Activated CD4-positive, alpha-beta memory T cell treated with anti-CD3 and anti-CD28 coated beads for 36 hours (primary cell): Measurements from ENCODE around the gene TEX261. TPM values are rescaled to one million over a fixed set of nuclear protein-coding genes. Genes with fewer than 3 reads are reported as not detected.

Experiments
- CTCF ChIA-PET: fragments of 350-600 bp; sonication (Branson Sonifier 250); formaldehyde crosslinking; loops from one replicate; lab custom pipeline; 2021; ENCODE audit warnings: antibody characterized with exemption, inconsistent platforms; lab: Charles Lee
- POLR2A ChIA-PET: fragments of 350-600 bp; sonication (Branson Sonifier 250); formaldehyde crosslinking; loops from one replicate; lab custom pipeline; 2021; ENCODE audit warnings: antibody characterized with exemption; lab: Charles Lee
- DNase-seq: peaks from one replicate; pipeline ENCODE4 v3.0.0-alpha.2; 2020
- H3K27ac Mint-ChIP-seq: one replicate; pipeline ENCODE4 v1.8.0; 2021; ENCODE audit warnings: mixed read lengths
- H3K27me3 Mint-ChIP-seq: one replicate; pipeline ENCODE4 v1.8.0; 2021; ENCODE audit warnings: mixed read lengths
- H3K36me3 Mint-ChIP-seq: one replicate; pipeline ENCODE4 v1.8.0; 2021; ENCODE audit warnings: mixed read lengths
- H3K4me1 Mint-ChIP-seq: one replicate; pipeline ENCODE4 v1.8.0; 2021; ENCODE audit warnings: low read depth, mixed read lengths
- H3K4me3 Mint-ChIP-seq: one replicate; pipeline ENCODE4 v1.8.0; 2021; ENCODE audit warnings: mild to moderate bottlenecking, mixed read lengths
- H3K9me3 Mint-ChIP-seq: one replicate; pipeline ENCODE4 v1.8.0; 2021; ENCODE audit warnings: mixed read lengths
- intact Hi-C: fragments of 100-400 bp; cut with micrococcal nuclease; formaldehyde crosslinking; loops from one replicate; pipeline ENCODE4 v1.15.1; 2023
- total RNA-seq, 2 experiments: library from RNA; stranded (reverse); gene quantifications; one replicate each; pipeline ENCODE4 v1.2.3, GENCODE V29; 2021

The TEX261 gene
- total RNA-seq, 2 experiments from 2014 or later = 29.0 to 29.9 TPM

GRCh38 chr2:70964133-70964532 is 30.5 kb downstream of the TEX261 start:
- Mint-ChIP-seq H3K36me3 (no peaks in the 10 kb centered on the region), H3K9me3 (no peaks in the 10 kb centered on the region), H3K27ac (no peak overlapping the region), H3K27me3 (peaks cover 16% of the 10 kb centered on the region), H3K4me3 (no peak overlapping the region), H3K4me1 (peaks cover 3% of the 10 kb centered on the region)
- DNase-seq = peak; percentile 2
- intact Hi-C loops = loop anchor here (2.0 kb wide), 1 partner anchor 21 kb away; no protein-coding TSS in a partner anchor
- ChIA-PET CTCF (interaction anchor here (0.6 to 5.1 kb wide), 11 partner anchors 8 to 1937 kb away, joined by 3 to 64 read pairs (median 6); partner anchors contain the start of gene ANKRD53), POLR2A (no interaction called here)

GRCh38 chr2:70962885-70963878 is 31.5 kb downstream of the TEX261 start:
- H3K27ac Mint-ChIP-seq = no peak overlapping the region
- peak; percentile 3 for DNase-seq
- H3K4me3 Mint-ChIP-seq = no peak overlapping the region
- peaks cover 18% of the 10 kb centered on the region for H3K27me3 Mint-ChIP-seq
- POLR2A ChIA-PET = no interaction called here
- H3K4me1 Mint-ChIP-seq = peaks cover 5% of the 10 kb centered on the region
- CTCF ChIA-PET = interaction anchor here (0.9 to 5.1 kb wide), 9 partner anchors 11 to 92 kb away, joined by 3 to 64 read pairs (median 15); partner anchors contain the start of gene ANKRD53
- H3K36me3 Mint-ChIP-seq = no peaks in the 10 kb centered on the region
- H3K9me3 Mint-ChIP-seq = no peaks in the 10 kb centered on the region
- intact Hi-C loops = no loop called here

- Mint-ChIP-seq H3K27me3 (peaks cover 23% of the 10 kb centered on the region), H3K27ac (no peak overlapping the region), H3K36me3 (no peaks in the 10 kb centered on the region), H3K4me3 (no peak overlapping the region), H3K9me3 (no peaks in the 10 kb centered on the region), H3K4me1 (peaks cover 5% of the 10 kb centered on the region)
- CTCF ChIA-PET = interaction anchor here (1.3 to 5.1 kb wide), 4 partner anchors 12 to 91 kb away, joined by 3 to 50 read pairs (median 10); no protein-coding TSS in a partner anchor
- POLR2A ChIA-PET = no interaction called here
- intact Hi-C loops = no loop called here
- peak; percentile 8 for DNase-seq
These were observed 32.3 kb downstream of the TEX261 start for GRCh38 chr2:70962211-70962884.

GRCh38 chr2:70961648-70961994 is 33.1 kb downstream of the TEX261 start:
- H3K4me3 Mint-ChIP-seq = no peak overlapping the region
- intact Hi-C loops = no loop called here
- H3K36me3 Mint-ChIP-seq = no peaks in the 10 kb centered on the region
- ChIA-PET POLR2A (no interaction called here), CTCF (interaction anchor here (1.3 to 3.1 kb wide), 3 partner anchors 12 to 90 kb away, joined by 3 to 13 read pairs (median 6); no protein-coding TSS in a partner anchor)
- no peak for DNase-seq
- peaks cover 25% of the 10 kb centered on the region for H3K27me3 Mint-ChIP-seq
- no peaks in the 10 kb centered on the region for H3K9me3 Mint-ChIP-seq
- no peak overlapping the region for H3K27ac Mint-ChIP-seq
- H3K4me1 Mint-ChIP-seq = peaks cover 5% of the 10 kb centered on the region

GRCh38 chr2:70960833-70961647 is 33.6 kb downstream of the TEX261 start:
- H3K4me1 Mint-ChIP-seq = peaks cover 5% of the 10 kb centered on the region
- intact Hi-C loops = no loop called here
- H3K27me3 Mint-ChIP-seq = peaks cover 27% of the 10 kb centered on the region
- DNase-seq = peak; percentile 8
- no peaks in the 10 kb centered on the region for H3K36me3 Mint-ChIP-seq
- CTCF ChIA-PET = interaction anchor here (1.4 to 3.1 kb wide), 4 partner anchors 11 to 41 kb away, joined by 3 to 13 read pairs (median 4); no protein-coding TSS in a partner anchor
- POLR2A ChIA-PET = no interaction called here
- no peak overlapping the region for H3K27ac Mint-ChIP-seq
- no peak overlapping the region for H3K4me3 Mint-ChIP-seq
- H3K9me3 Mint-ChIP-seq = no peaks in the 10 kb centered on the region

GRCh38 chr2:70959851-70960832 is 34.5 kb downstream of the TEX261 start:
- ChIA-PET CTCF (interaction anchor here (0.6 to 3.1 kb wide), 4 partner anchors 10 to 41 kb away, joined by 3 to 13 read pairs (median 4); no protein-coding TSS in a partner anchor), POLR2A (no interaction called here)
- DNase-seq = peak; percentile 11
- H3K4me3 Mint-ChIP-seq = no peak overlapping the region
- peaks cover 5% of the 10 kb centered on the region for H3K4me1 Mint-ChIP-seq
- H3K36me3 Mint-ChIP-seq = no peaks in the 10 kb centered on the region
- intact Hi-C loops = no loop called here
- H3K27ac Mint-ChIP-seq = no peak overlapping the region
- H3K9me3 Mint-ChIP-seq = no peaks in the 10 kb centered on the region
- H3K27me3 Mint-ChIP-seq = peaks cover 33% of the 10 kb centered on the region

GRCh38 chr2:70959271-70959761 is 35.4 kb downstream of the TEX261 start:
- DNase-seq = peak; percentile 8
- peaks cover 2% of the 10 kb centered on the region for H3K4me1 Mint-ChIP-seq
- ChIA-PET POLR2A (no interaction called here), CTCF (interaction anchor here (1.6 to 3.1 kb wide), 2 partner anchors 11 to 26 kb away, joined by 6 to 13 read pairs; no protein-coding TSS in a partner anchor)
- H3K4me3 Mint-ChIP-seq = no peak overlapping the region
- no peaks in the 10 kb centered on the region for H3K36me3 Mint-ChIP-seq
- intact Hi-C loops = no loop called here
- H3K27me3 Mint-ChIP-seq = peaks cover 39% of the 10 kb centered on the region
- H3K9me3 Mint-ChIP-seq = no peaks in the 10 kb centered on the region
- no peak overlapping the region for H3K27ac Mint-ChIP-seq

GRCh38 chr2:70958759-70959158 is 35.9 kb downstream of the TEX261 start:
- H3K27me3 Mint-ChIP-seq = peaks cover 35% of the 10 kb centered on the region
- no peak overlapping the region for H3K27ac Mint-ChIP-seq
- no peaks in the 10 kb centered on the region for H3K36me3 Mint-ChIP-seq
- intact Hi-C loops = no loop called here
- no peak overlapping the region for H3K4me3 Mint-ChIP-seq
- peaks cover 2% of the 10 kb centered on the region for H3K4me1 Mint-ChIP-seq
- CTCF ChIA-PET = no interaction called here
- peak; percentile 3 for DNase-seq
- no peaks in the 10 kb centered on the region for H3K9me3 Mint-ChIP-seq
- POLR2A ChIA-PET = no interaction called here

- DNase-seq = peak; percentile 3
- Mint-ChIP-seq H3K27ac (no peak overlapping the region), H3K36me3 (no peaks in the 10 kb centered on the region), H3K4me3 (no peak overlapping the region), H3K4me1 (peaks cover 2% of the 10 kb centered on the region), H3K27me3 (peaks cover 28% of the 10 kb centered on the region), H3K9me3 (no peaks in the 10 kb centered on the region)
- CTCF ChIA-PET = no interaction called here
- POLR2A ChIA-PET = no interaction called here
- intact Hi-C loops = no loop called here
These were observed 36.9 kb downstream of the TEX261 start for GRCh38 chr2:70957798-70958197.

GRCh38 chr2:70956141-70956540 is 38.5 kb downstream of the TEX261 start:
- Mint-ChIP-seq H3K27ac (no peak overlapping the region), H3K27me3 (peaks cover 27% of the 10 kb centered on the region), H3K4me3 (no peak overlapping the region), H3K9me3 (no peaks in the 10 kb centered on the region), H3K36me3 (no peaks in the 10 kb centered on the region), H3K4me1 (peaks cover 2% of the 10 kb centered on the region)
- ChIA-PET CTCF (no interaction called here), POLR2A (no interaction called here)
- intact Hi-C loops = no loop called here
- DNase-seq = no peak
